Body of pancreas (tissue), 4 donors: ENCODE measurements around the gene ARSA.

ENCODE experiments used
- CTCF ChIP-seq, 7 experiments: fragments of 450-650 bp in 4 of 7; fragments of 200-600 bp in 3 of 7; sonication (generic) in 3 of 7; IDR thresholded peaks; one replicate each; pipeline ENCODE4 v1.5.1; 2016 to 2019; ENCODE audit warnings: antibody characterized with exemption in 7 of 7
- POLR2A ChIP-seq, 3 donors: fragments of 450-650 bp; IDR thresholded peaks; one replicate each; pipeline ENCODE4 v1.6.1; 2016; ENCODE audit warnings: antibody characterized with exemption in 3 of 3, mild to moderate bottlenecking in 2 of 3

GRCh38 chr22:50641696-50642607, 14.0 kb upstream of the ARSA start:
- TF ChIP-seq CTCF (IDR thresholded peaks at IDR 0.05) (peak in 2 of 7 experiments; percentile 8 to 20), POLR2A (IDR thresholded peaks at IDR 0.05) (no peak)
